HepG2 (cell line): ENCODE results near the gene VAC14. TPM values are rescaled to one million over a fixed set of nuclear protein-coding genes. Genes with fewer than 3 reads are reported as not detected.
A peak's percentile ranks its signal among the peaks of the same experiment; 100 is the strongest.

Experiments
- AGO1 ChIP-seq: fragments of 200-400 bp; formaldehyde crosslinking; IDR thresholded peaks from 2 replicates; pipeline ENCODE4 v1.6.1; 2017; ENCODE audit warnings: mild to moderate bottlenecking, low read depth, low read length, moderate library complexity; ENCODE audit not compliant: poor library complexity, severe bottlenecking
- GPN1 ChIP-seq: sonication (generic); formaldehyde crosslinking; IDR thresholded peaks from 2 replicates; pipeline ENCODE4 v1.5.1; 2020; ENCODE audit warnings: missing genetic modification reagents, borderline replicate concordance
- HES4 ChIP-seq: sonication (generic); formaldehyde crosslinking; IDR thresholded peaks from 2 replicates; pipeline ENCODE4 v1.9.0; 2021; ENCODE audit warnings: mild to moderate bottlenecking, missing genetic modification reagents, borderline replicate concordance
- IKZF1 ChIP-seq: fragments of 450-650 bp; IDR thresholded peaks from 2 replicates; pipeline ENCODE4 v1.7.1; 2016
- KLF9 ChIP-seq: IDR thresholded peaks from 2 replicates; pipeline ENCODE4 v1.6.1; 2016; ENCODE audit warnings: low read depth
- MAFG ChIP-seq: sonication (generic); formaldehyde crosslinking; IDR thresholded peaks from 2 replicates; pipeline ENCODE4 v1.5.1; 2020; ENCODE audit warnings: mild to moderate bottlenecking, missing genetic modification reagents
- NFIB ChIP-seq: sonication (generic); formaldehyde crosslinking; IDR thresholded peaks from 2 replicates; pipeline ENCODE4 v1.9.0; 2021; ENCODE audit warnings: missing genetic modification reagents, mild to moderate bottlenecking, borderline replicate concordance
- NR2F2 ChIP-seq: IDR thresholded peaks from 2 replicates; pipeline ENCODE4 v1.6.1; 2012; ENCODE audit warnings: low read depth, inconsistent platforms, borderline replicate concordance
- POLR2AphosphoS2 ChIP-seq: IDR thresholded peaks from 2 replicates; pipeline ENCODE4 v1.6.1; 2011; ENCODE audit warnings: low read depth, low read length, improper control_type of control experiment
- PPARG ChIP-seq: conservative IDR thresholded peaks from 2 replicates; pipeline ENCODE4 v1.6.1; 2016; ENCODE audit warnings: missing biosample characterization, missing genetic modification reagents
- RBAK ChIP-seq: sonication (generic); formaldehyde crosslinking; IDR thresholded peaks from 2 replicates; pipeline ENCODE4 v1.5.1; 2020; ENCODE audit warnings: mild to moderate bottlenecking, missing genetic modification reagents
- REL ChIP-seq: sonication (generic); formaldehyde crosslinking; conservative IDR thresholded peaks from 2 replicates; pipeline ENCODE4 v1.8.0; 2022; ENCODE audit warnings: mild to moderate bottlenecking, missing genetic modification reagents, moderate library complexity
- SATB2 ChIP-seq: sonication (generic); formaldehyde crosslinking; IDR thresholded peaks from 2 replicates; pipeline ENCODE4 v1.5.0; 2020; ENCODE audit warnings: missing genetic modification reagents
- SKI ChIP-seq: fragments of 450-650 bp; IDR thresholded peaks from one replicate; pipeline ENCODE4 v1.6.1; 2018; ENCODE audit warnings: mild to moderate bottlenecking; ENCODE audit not compliant: partially characterized antibody
- YEATS4 ChIP-seq: sonication (generic); formaldehyde crosslinking; IDR thresholded peaks from 2 replicates; pipeline ENCODE4 v1.4.0; 2020; ENCODE audit warnings: missing genetic modification reagents, borderline replicate concordance
- ZEB1 ChIP-seq: IDR thresholded peaks from 2 replicates; pipeline ENCODE4 v1.6.1; 2012; ENCODE audit warnings: mild to moderate bottlenecking, low read depth, inconsistent platforms; ENCODE audit not compliant: insufficient replicate concordance
- ZIK1 ChIP-seq: sonication (generic); formaldehyde crosslinking; IDR thresholded peaks from 2 replicates; pipeline ENCODE4 v1.5.0; 2020; ENCODE audit warnings: mild to moderate bottlenecking, low read depth, missing genetic modification reagents, borderline replicate concordance
- ZNF256 ChIP-seq: sonication (generic); formaldehyde crosslinking; conservative IDR thresholded peaks from 2 replicates; pipeline ENCODE4 v1.4.0; 2020; ENCODE audit warnings: missing genetic modification reagents
- ZNF749 ChIP-seq: sonication (generic); formaldehyde crosslinking; IDR thresholded peaks from 2 replicates; pipeline ENCODE4 v1.8.0; 2022; ENCODE audit warnings: mild to moderate bottlenecking, missing genetic modification reagents, moderate library complexity, borderline replicate concordance
- polyA plus RNA-seq, 8 experiments: library from polyadenylated mRNA; depleted of rRNA in 3 of 8; stranded (reverse) in 7 of 8; unstranded in 1 of 8; fragments of >200 nt; fragmentation: Illumina TruSeq in 4 of 8; extraction: Trizol in 4 of 8; gene quantifications; 2 replicates each; pipeline versions ENCODE4 v1.2.1 to v1.2.3, GENCODE V29; 2011 to 2016; ENCODE audit warnings: low read depth in 4 of 8, missing spikeins in 1 of 8, mixed read lengths in 1 of 8; ENCODE audit not compliant: insufficient read depth in 1 of 8
- total RNA-seq, 5 experiments: library from RNA; depleted of rRNA; stranded (reverse); fragments of >200 nt; fragmentation: Illumina TruSeq; extraction: Trizol; gene quantifications; 2 replicates each; pipeline ENCODE4 v1.2.3, GENCODE V29; 2016; ENCODE audit warnings: low read depth in 1 of 5
- TF ChIP-seq, protein P1 (sequence below): sonication (generic); formaldehyde crosslinking; IDR thresholded peaks from 2 replicates; pipeline ENCODE4 v1.4.0; 2020; ENCODE audit warnings: missing genetic modification reagents
- TF ChIP-seq, protein P2 (sequence below): sonication (generic); formaldehyde crosslinking; IDR thresholded peaks from 2 replicates; pipeline ENCODE4 v1.5.1; 2020; ENCODE audit warnings: mild to moderate bottlenecking, moderate library complexity, missing genetic modification reagents
- TF ChIP-seq, protein P3 (sequence below): sonication (generic); formaldehyde crosslinking; IDR thresholded peaks from 2 replicates; pipeline ENCODE4 v1.4.0; 2020; ENCODE audit warnings: mild to moderate bottlenecking, low read depth, missing genetic modification reagents

Gene VAC14
- total and polyA plus RNA-seq, 2 of the 13 experiments (the other 11 are each of a cell fraction or from before 2014, with no cell fraction given), result 23.5 to 24.6 TPM

DNA sequence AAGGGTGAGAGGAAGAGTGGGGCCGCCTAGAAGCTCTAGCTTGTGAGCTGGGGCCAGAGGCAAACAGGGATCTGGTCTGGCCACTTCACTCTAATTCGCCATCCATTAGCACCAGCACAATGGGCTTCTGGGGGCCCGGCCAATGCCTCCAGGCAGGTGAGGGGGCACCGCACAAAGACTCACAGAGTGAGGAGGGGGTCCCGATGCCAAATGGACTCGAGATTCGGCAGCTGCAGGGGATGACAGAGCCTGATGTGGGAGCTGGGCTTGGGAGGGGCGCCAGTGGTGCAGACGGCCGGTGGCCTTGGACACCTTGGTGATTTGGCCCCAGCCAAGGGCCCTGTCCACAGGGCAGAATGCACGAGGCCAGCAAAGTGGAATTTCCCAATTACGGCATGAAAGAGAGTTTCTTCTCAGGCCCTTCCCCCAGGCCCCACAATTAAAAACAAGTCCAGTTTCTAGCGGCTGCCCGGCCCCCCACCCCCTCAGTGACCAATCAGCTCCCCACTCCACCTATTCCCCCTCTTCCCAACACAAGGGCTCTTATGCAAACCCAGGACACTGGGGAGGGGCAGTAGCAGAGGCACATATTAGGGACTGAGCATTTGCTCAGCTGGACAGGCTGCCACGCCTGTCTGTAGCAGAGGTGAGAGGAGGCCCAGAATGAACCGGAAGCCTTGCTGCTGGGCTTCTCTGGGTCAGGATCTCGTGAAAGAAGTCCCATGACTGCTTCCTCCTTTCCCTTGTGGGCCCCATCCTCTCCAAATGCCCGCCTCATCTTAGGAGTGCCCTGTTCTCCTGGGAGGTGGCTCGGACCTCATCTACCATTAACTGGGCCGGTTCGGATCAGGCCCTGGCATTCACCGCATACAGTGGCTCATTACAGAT, 75.7 kb downstream of the VAC14 start (continued):
- TF ChIP-seq NFIB (CRISPR knock-in tag), result no peak
- peak; percentile 45; the same call in 1 of the 2 replicates for TF ChIP-seq KLF9 (CRISPR knock-in tag)
- TF ChIP-seq ZIK1 (CRISPR knock-in tag), result no peak; the same call in 1 of the 2 replicates
- TF ChIP-seq POLR2AphosphoS2, result no peak
- TF ChIP-seq, protein P1, sequence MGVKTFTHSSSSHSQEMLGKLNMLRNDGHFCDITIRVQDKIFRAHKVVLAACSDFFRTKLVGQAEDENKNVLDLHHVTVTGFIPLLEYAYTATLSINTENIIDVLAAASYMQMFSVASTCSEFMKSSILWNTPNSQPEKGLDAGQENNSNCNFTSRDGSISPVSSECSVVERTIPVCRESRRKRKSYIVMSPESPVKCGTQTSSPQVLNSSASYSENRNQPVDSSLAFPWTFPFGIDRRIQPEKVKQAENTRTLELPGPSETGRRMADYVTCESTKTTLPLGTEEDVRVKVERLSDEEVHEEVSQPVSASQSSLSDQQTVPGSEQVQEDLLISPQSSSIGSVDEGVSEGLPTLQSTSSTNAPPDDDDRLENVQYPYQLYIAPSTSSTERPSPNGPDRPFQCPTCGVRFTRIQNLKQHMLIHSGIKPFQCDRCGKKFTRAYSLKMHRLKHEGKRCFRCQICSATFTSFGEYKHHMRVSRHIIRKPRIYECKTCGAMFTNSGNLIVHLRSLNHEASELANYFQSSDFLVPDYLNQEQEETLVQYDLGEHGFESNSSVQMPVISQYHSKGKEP (CRISPR knock-in tag), result no peak; the same call in none of the 2 replicates
- TF ChIP-seq YEATS4 (CRISPR knock-in tag), result peak; percentile 91
- TF ChIP-seq AGO1, result no peak
- TF ChIP-seq MAFG (CRISPR knock-in tag), result no peak
- TF ChIP-seq SKI, result peak; percentile 87
- TF ChIP-seq NR2F2, result peak; percentile 53
- TF ChIP-seq RBAK (CRISPR knock-in tag), result no peak
- peak; percentile 66; the same call in 1 of the 2 replicates for TF ChIP-seq REL (CRISPR knock-in tag)
- no peak for TF ChIP-seq GPN1 (CRISPR knock-in tag)
- no peak for TF ChIP-seq IKZF1
- TF ChIP-seq HES4 (CRISPR knock-in tag), result 0 out of 2 replicates have a peak, but pooled peaks have one; percentile 16
- TF ChIP-seq PPARG (CRISPR knock-in tag), result peak; percentile 92
- TF ChIP-seq, protein P2, sequence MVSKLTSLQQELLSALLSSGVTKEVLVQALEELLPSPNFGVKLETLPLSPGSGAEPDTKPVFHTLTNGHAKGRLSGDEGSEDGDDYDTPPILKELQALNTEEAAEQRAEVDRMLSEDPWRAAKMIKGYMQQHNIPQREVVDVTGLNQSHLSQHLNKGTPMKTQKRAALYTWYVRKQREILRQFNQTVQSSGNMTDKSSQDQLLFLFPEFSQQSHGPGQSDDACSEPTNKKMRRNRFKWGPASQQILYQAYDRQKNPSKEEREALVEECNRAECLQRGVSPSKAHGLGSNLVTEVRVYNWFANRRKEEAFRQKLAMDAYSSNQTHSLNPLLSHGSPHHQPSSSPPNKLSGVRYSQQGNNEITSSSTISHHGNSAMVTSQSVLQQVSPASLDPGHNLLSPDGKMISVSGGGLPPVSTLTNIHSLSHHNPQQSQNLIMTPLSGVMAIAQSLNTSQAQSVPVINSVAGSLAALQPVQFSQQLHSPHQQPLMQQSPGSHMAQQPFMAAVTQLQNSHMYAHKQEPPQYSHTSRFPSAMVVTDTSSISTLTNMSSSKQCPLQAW, result no peak; the same call in 1 of the 2 replicates
- TF ChIP-seq ZNF749 (CRISPR knock-in tag), result no peak; the same call in 1 of the 2 replicates
- no peak for TF ChIP-seq SATB2
- TF ChIP-seq ZEB1, result peak; percentile 87
- TF ChIP-seq ZNF256 (CRISPR knock-in tag), result peak; percentile 76; the same call in 1 of the 2 replicates
- TF ChIP-seq, protein P3, sequence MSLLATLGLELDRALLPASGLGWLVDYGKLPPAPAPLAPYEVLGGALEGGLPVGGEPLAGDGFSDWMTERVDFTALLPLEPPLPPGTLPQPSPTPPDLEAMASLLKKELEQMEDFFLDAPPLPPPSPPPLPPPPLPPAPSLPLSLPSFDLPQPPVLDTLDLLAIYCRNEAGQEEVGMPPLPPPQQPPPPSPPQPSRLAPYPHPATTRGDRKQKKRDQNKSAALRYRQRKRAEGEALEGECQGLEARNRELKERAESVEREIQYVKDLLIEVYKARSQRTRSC (CRISPR knock-in tag), result no peak
